HUES48 (cell line): ENCODE measurements around the gene RAB13.

Experiments used
- H3K27ac ChIP-seq: one replicate; pipeline ENCODE4 v1.7.0; 2013; ENCODE audit warnings: low read depth, low read length, inconsistent platforms
- H3K27me3 ChIP-seq: 2 replicates; pipeline ENCODE4 v1.6.1; 2013; ENCODE audit warnings: mild to moderate bottlenecking, low read length; ENCODE audit not compliant: control insufficient read depth, insufficient read depth
- H3K36me3 ChIP-seq: 2 replicates; pipeline ENCODE4 v1.6.1; 2013; ENCODE audit warnings: low read length; ENCODE audit not compliant: control insufficient read depth, insufficient read depth
- H3K4me1 ChIP-seq: 2 replicates; pipeline ENCODE4 v1.6.1; 2013; ENCODE audit warnings: mild to moderate bottlenecking, low read length; ENCODE audit not compliant: control insufficient read depth, insufficient read depth
- H3K4me3 ChIP-seq: 2 replicates; pipeline ENCODE4 v1.5.1; 2013; ENCODE audit warnings: mild to moderate bottlenecking, low read depth, low read length
- H3K9ac ChIP-seq: 2 replicates; pipeline ENCODE4 v1.6.1; 2013; ENCODE audit warnings: mild to moderate bottlenecking, low read depth, low read length, moderate library complexity
- H3K9me3 ChIP-seq: 2 replicates; pipeline ENCODE4 v1.6.1; 2013; ENCODE audit warnings: low read length; ENCODE audit not compliant: control insufficient read depth, insufficient read depth

RAB13 gene

GRCh38 chr1:153941826-153942725 lies 44.1 kb downstream of the RAB13 start:
- no peak overlapping the region for H3K4me3 ChIP-seq
- H3K4me1 ChIP-seq, result peaks cover 10% of the 10 kb centered on the region; the same call in 1 of the 2 replicates
- no peak overlapping the region for H3K9ac ChIP-seq
- H3K27ac ChIP-seq, result no peak overlapping the region
- H3K9me3 ChIP-seq, result no peaks in the 10 kb centered on the region
- H3K36me3 ChIP-seq, result peaks cover 58% of the 10 kb centered on the region
- no peaks in the 10 kb centered on the region for H3K27me3 ChIP-seq

GRCh38 chr1:153940756-153941155 lies 45.4 kb downstream of the RAB13 start:
- H3K36me3 ChIP-seq, result peaks cover 70% of the 10 kb centered on the region
- H3K4me1 ChIP-seq, result 0 out of 2 replicates have a peak, but pooled peaks cover 6% of the 10 kb centered on the region
- H3K27me3 ChIP-seq, result no peaks in the 10 kb centered on the region
- no peak overlapping the region for H3K9ac ChIP-seq
- no peak overlapping the region for H3K4me3 ChIP-seq
- H3K27ac ChIP-seq, result no peak overlapping the region
- no peaks in the 10 kb centered on the region for H3K9me3 ChIP-seq

DNA sequence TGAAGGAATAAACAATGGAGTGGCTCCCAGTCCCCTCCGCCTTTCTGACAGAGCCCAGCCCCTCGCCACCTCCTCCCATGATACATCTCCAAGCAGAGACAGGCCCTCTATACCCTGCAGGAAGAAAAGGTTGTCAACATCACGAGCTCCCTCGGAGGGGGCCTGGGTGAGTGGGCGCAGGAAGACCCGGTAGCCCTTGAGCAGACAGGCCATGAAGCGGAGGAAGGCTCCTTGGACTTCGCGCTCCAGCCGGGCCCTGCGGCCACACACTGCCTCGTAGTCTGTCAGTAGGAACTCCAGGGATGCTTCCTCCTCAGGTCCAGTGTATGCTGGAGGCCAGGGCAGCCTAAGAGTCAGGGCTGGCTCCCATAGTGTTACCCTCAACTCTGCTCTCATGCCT lies 46.7 kb downstream of the RAB13 start:
- Histone ChIP-seq H3K27ac (no peak overlapping the region), H3K27me3 (no peaks in the 10 kb centered on the region), H3K4me1 (no peaks in the 10 kb centered on the region), H3K36me3 (peaks cover 81% of the 10 kb centered on the region), H3K9ac (no peak overlapping the region), H3K4me3 (no peak overlapping the region), H3K9me3 (no peaks in the 10 kb centered on the region)

- Histone ChIP-seq H3K9ac (no peak overlapping the region), H3K4me1 (no peaks in the 10 kb centered on the region)
Measured at GRCh38 chr1:153938996-153939395, 47.1 kb downstream of the RAB13 start.

GRCh38 chr1:153937331-153937730 lies 48.8 kb downstream of the RAB13 start:
- H3K36me3 ChIP-seq, result peaks cover 88% of the 10 kb centered on the region
- no peaks in the 10 kb centered on the region for H3K4me1 ChIP-seq
- no peak overlapping the region for H3K4me3 ChIP-seq
- H3K9ac ChIP-seq, result no peak overlapping the region
- H3K27me3 ChIP-seq, result no peaks in the 10 kb centered on the region
- H3K9me3 ChIP-seq, result no peaks in the 10 kb centered on the region
- H3K27ac ChIP-seq, result no peak overlapping the region

More at GRCh38 chr1:153938996-153939395, 47.1 kb downstream of the RAB13 start:
- no peaks in the 10 kb centered on the region for H3K9me3 ChIP-seq
- no peak overlapping the region for H3K4me3 ChIP-seq
- no peak overlapping the region for H3K27ac ChIP-seq
- no peaks in the 10 kb centered on the region for H3K27me3 ChIP-seq
- peaks cover 84% of the 10 kb centered on the region for H3K36me3 ChIP-seq

DNA sequence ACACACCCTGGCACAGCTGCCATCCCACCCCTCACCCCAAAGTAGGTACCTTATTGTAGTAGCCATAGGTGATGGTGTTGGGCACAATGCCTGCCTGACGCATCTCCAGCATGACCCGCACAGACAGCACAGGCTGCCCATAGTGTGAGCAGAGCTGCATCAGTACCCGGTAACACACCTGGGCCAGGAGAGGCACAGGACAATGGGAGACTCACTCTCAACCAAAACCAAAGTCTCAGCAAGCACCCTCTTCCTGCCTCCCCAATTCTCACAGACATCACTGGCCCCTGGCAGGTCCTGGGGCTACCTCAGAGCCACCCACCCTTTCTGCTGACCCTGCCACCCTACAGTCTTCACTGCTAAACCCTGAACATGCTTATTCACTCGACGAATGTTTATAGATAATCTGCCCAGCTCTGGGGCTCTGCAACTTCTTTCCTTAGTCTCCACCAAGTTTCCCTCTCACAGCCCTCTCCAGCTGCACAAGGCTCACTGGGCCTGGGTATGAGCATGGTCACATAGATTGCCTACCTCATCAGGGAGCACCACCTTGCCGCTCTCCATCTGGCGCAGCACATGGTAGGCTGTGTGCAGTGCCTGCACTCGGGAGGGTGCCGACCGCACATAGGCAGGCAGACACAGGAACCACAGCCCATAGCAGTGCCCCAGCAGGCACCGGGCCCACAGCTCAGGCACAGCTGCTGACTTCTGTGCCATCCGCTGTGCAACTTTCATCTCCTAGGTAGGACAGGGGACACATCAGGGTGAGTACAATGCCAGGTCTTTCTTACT lies 49.9 kb downstream of the RAB13 start:
- Histone ChIP-seq H3K27ac (no peak overlapping the region), H3K9ac (no peak overlapping the region), H3K27me3 (no peaks in the 10 kb centered on the region), H3K9me3 (no peaks in the 10 kb centered on the region), H3K4me3 (no peak overlapping the region), H3K36me3 (peaks cover 86% of the 10 kb centered on the region), H3K4me1 (no peaks in the 10 kb centered on the region)

- Histone ChIP-seq H3K4me1 (no peaks in the 10 kb centered on the region), H3K9me3 (no peaks in the 10 kb centered on the region), H3K4me3 (no peak overlapping the region), H3K27ac (no peak overlapping the region), H3K27me3 (no peaks in the 10 kb centered on the region), H3K9ac (no peak overlapping the region), H3K36me3 (peaks cover 86% of the 10 kb centered on the region)
Measured at GRCh38 chr1:153934746-153935145, 51.4 kb downstream of the RAB13 start.

DNA sequence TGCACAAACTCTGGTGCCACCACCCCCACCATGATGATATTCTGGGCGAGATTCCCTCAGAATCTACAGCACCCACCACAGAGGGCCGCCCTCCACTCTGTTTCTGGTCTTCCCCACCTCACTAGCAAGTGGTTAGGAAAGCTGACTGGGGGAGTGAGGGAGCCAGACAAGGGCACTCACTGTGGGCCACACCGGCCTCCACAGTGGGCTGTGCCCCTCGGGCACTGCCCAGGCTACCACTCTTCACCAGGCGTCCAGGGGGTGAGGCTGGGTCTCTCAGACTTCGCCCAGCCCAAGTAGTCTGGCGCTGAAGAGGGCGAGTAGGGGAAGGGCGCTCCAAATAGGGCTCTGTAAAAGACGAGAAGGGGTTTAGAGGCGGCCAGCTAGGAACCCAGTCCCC lies 52.2 kb downstream of the RAB13 start:
- Histone ChIP-seq H3K4me3 (no peak overlapping the region), H3K9me3 (no peaks in the 10 kb centered on the region), H3K9ac (no peak overlapping the region), H3K27me3 (no peaks in the 10 kb centered on the region), H3K4me1 (no peaks in the 10 kb centered on the region), H3K27ac (no peak overlapping the region), H3K36me3 (peaks cover 85% of the 10 kb centered on the region)

- Histone ChIP-seq H3K4me3 (no peak overlapping the region), H3K27me3 (no peaks in the 10 kb centered on the region), H3K9me3 (no peaks in the 10 kb centered on the region), H3K36me3 (peaks cover 81% of the 10 kb centered on the region), H3K27ac (no peak overlapping the region), H3K4me1 (no peaks in the 10 kb centered on the region), H3K9ac (no peak overlapping the region)
Measured at GRCh38 chr1:153933430-153933829, 52.7 kb downstream of the RAB13 start.

- Histone ChIP-seq H3K9ac (no peak overlapping the region), H3K27ac (no peak overlapping the region), H3K9me3 (no peaks in the 10 kb centered on the region), H3K36me3 (peaks cover 76% of the 10 kb centered on the region), H3K4me3 (no peak overlapping the region), H3K4me1 (no peaks in the 10 kb centered on the region), H3K27me3 (no peaks in the 10 kb centered on the region)
Measured at GRCh38 chr1:153932156-153933131, 53.7 kb downstream of the RAB13 start.
